GM20000 (cell line): ENCODE results near the gene KCNH2.
A peak's percentile ranks its signal among the peaks of the same experiment; 100 is the strongest.
"Not testable (repeated sequence)": the region's sequence is repeated elsewhere in the genome, so short reads cannot be mapped to it uniquely, and the experiment has no call there.

Experiments
- DNase-seq: peaks from one replicate; pipeline ENCODE4 v3.0.0; 2012; ENCODE audit warnings: low spot score
- TF ChIP-seq, protein P1 (sequence below): IDR thresholded peaks from 2 replicates; pipeline ENCODE4 v1.5.1; 2012; ENCODE audit warnings: mild to moderate bottlenecking, control low read depth; ENCODE audit errors: extremely low read depth, missing control alignments

Gene KCNH2

DNA sequence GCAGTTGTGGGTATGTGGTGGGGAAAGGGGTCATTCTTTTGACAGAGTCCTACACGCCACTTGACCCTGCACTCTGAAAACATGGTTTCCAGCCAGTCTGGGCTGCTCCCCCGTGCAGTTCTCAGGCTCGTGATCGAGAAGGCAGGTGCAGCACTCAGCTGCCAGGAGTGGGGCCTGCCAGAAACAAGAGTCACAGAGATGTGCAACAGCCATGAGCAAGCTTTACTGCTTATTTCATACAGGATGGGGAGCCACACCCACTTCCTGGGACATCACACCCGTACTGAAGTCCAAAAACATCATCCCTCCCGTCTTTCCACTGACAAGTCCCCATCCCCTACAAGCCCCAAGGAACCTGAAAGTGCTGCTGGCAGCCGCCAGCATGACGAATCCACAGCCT lies 36.8 kb upstream of the KCNH2 start:
- TF ChIP-seq, protein P1, sequence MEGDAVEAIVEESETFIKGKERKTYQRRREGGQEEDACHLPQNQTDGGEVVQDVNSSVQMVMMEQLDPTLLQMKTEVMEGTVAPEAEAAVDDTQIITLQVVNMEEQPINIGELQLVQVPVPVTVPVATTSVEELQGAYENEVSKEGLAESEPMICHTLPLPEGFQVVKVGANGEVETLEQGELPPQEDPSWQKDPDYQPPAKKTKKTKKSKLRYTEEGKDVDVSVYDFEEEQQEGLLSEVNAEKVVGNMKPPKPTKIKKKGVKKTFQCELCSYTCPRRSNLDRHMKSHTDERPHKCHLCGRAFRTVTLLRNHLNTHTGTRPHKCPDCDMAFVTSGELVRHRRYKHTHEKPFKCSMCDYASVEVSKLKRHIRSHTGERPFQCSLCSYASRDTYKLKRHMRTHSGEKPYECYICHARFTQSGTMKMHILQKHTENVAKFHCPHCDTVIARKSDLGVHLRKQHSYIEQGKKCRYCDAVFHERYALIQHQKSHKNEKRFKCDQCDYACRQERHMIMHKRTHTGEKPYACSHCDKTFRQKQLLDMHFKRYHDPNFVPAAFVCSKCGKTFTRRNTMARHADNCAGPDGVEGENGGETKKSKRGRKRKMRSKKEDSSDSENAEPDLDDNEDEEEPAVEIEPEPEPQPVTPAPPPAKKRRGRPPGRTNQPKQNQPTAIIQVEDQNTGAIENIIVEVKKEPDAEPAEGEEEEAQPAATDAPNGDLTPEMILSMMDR, result no peak
- DNase-seq, result no peak

DNA sequence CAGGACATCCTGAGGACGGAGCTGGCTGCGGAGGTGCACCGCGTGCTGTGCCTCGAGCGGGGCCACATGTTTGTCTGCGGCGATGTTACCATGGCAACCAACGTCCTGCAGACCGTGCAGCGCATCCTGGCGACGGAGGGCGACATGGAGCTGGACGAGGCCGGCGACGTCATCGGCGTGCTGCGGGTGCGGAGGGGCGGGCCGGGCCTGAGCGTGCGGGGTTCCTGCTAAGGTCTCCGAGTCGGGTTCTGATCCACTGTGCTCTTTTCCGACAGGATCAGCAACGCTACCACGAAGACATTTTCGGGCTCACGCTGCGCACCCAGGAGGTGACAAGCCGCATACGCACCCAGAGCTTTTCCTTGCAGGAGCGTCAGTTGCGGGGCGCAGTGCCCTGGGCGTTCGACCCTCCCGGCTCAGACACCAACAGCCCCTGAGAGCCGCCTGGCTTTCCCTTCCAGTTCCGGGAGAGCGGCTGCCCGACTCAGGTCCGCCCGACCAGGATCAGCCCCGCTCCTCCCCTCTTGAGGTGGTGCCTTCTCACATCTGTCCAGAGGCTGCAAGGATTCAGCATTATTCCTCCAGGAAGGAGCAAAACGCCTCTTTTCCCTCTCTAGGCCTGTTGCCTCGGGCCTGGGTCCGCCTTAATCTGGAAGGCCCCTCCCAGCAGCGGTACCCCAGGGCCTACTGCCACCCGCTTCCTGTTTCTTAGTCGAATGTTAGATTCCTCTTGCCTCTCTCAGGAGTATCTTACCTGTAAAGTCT lies 35.8 kb upstream of the KCNH2 start:
- TF ChIP-seq, protein P1, result no peak
- DNase-seq, result peak; percentile 87

DNA sequence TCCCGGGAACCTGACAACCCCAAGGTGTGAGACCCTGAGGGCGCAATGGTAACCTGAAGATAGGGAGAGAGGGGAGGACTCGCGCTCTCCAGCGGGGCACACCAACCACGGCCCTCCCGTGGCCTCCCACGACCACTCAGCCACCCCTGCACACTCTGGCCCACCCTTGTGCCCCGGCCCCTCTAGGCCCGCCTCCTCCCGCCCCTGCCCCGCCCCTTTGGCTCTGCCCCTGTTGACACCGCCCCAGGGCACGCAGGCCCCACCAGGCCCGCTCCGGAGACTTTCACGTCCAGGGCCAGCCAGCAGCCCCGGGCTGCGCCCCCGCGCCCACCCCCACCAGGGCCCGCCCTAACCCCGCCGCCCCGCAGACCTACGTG lies 35.2 kb upstream of the KCNH2 start:
- TF ChIP-seq, protein P1, result no peak
- no peak for DNase-seq

DNA sequence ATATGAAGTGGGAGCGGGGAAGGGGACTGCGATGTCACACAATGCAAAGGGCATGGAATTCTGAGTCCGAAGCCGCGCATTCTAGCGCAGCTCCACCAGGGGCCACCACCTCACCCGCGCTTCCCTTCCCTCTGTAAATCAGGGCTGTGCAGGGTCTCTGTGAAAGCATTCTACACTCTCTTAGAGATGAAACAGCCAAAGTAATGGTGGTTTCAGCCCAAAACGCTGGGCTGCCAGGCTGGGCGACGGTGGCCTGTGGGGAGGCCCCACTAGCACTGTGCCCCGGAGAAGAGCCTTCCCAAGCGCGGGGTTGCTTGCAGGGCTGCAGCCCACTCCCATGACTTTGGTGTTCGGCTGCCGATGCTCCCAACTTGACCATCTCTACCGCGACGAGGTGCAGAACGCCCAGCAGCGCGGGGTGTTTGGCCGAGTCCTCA lies 34.8 kb upstream of the KCNH2 start:
- TF ChIP-seq, protein P1, result peak; percentile 41
- DNase-seq, result peak; percentile 68

DNA sequence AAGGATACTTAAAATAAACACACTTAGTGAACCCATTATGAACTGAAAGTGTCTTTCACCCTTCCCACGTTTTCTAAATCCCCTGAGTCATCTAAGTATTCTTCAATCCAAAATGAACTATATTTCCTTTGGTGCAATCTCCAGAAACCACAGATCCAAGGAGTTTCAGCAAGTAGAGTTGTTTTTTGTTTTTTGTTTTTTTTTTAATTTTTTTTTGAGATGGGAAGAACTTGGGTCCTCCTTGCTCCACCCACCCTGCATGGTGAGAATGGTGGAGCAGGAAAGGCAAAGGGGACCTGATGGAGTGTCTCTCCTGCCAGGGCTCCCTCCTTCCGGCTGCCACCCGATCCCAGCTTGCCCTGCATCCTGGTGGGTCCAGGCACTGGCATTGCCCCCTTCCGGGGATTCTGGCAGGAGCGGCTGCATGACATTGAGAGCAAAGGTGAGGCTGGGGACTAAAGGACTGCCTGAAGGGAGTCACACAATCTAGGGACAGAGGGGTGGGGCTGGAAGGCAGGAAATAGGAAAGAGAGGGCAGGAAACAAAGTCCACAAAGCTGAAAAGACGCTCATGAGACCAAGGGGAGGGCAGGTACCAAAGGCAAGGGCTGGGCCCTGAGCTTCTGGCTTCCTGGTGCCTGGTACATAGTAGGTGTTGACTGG lies 34.0 kb upstream of the KCNH2 start:
- TF ChIP-seq, protein P1, result no peak
- DNase-seq, result no peak

DNA sequence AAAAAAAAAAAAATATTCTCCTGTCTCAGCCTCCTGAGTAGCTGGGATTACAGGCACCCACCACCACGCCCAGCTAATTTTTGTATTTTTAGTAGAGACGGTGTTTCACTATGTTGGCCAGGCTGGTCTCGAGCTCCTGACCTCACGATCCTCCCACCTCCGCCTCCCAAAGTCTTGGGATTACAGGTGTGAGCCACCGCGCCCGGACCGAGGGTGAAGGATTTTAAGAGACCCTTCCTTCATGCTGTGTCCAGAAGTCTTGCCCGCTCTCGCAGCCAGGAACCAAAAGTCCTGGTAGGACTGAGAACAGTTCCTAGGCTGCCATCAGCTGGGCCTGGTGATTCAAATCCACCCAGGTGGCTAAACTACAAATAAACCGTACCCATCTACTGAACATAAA lies 33.5 kb upstream of the KCNH2 start:
- DNase-seq, result not testable (repeated sequence)

DNA sequence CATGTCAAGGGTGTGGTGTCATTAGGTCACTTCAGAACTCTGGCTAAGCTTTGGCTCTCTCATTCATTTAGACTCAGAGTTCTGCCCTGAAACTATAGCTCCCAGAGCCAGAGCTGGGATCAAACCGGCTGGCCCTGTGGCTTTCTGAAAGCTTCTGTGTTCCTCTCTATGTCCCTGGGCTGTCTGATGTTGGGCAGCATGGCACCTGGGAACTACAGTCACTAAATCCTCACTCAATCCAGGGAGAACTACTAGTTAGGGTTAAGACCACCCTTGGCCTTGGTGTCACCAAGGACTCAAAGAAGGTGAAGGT lies 32.9 kb upstream of the KCNH2 start:
- DNase-seq, result no peak
- TF ChIP-seq, protein P1, result no peak
